HL-60 (cell line): Measurements from ENCODE around the gene BSPH1.
A peak's percentile ranks its signal among the peaks of the same experiment; 100 is the strongest.

Experiments
- DNase-seq, 2 experiments: peaks; one replicate each; pipeline ENCODE4 v3.0.0-alpha.2; 2010 to 2020; ENCODE audit warnings: low read depth in 1 of 2, low spot score in 1 of 2
- H3K27ac ChIP-seq: fragments of 250-450 bp; sonication (Bioruptor Pico); replicated peaks from 2 replicates; pipeline ENCODE4 v1.5.1; 2020; ENCODE audit warnings: mild to moderate bottlenecking, moderate library complexity
- H3K27me3 ChIP-seq: fragments of 250-450 bp; sonication (Bioruptor Pico); 2 replicates; pipeline ENCODE4 v1.5.1; 2021; ENCODE audit warnings: mild to moderate bottlenecking, moderate library complexity; ENCODE audit not compliant: insufficient read depth, poor library complexity, severe bottlenecking
- H3K4me3 ChIP-seq: replicated peaks from 2 replicates; pipeline ENCODE4 v1.5.1; 2011; ENCODE audit warnings: mild to moderate bottlenecking, control low read depth, low read length; ENCODE audit not compliant: insufficient read depth
- GABPA ChIP-seq: IDR thresholded peaks from 2 replicates; pipeline ENCODE4 v1.6.1; 2012; ENCODE audit warnings: low read depth
- POLR2AphosphoS5 ChIP-seq: IDR thresholded peaks from 2 replicates; pipeline ENCODE4 v1.6.1; 2012; ENCODE audit warnings: low read depth
- REST ChIP-seq: IDR thresholded peaks from 2 replicates; pipeline ENCODE4 v1.6.1; 2012; ENCODE audit warnings: low read depth; ENCODE audit not compliant: insufficient replicate concordance
- SPI1 ChIP-seq: IDR thresholded peaks from 2 replicates; pipeline ENCODE4 v1.6.1; 2012; ENCODE audit warnings: low read depth, mild to moderate bottlenecking, borderline replicate concordance
- TF ChIP-seq, protein P1 (sequence below): IDR thresholded peaks from one replicate; pipeline ENCODE4 v1.5.1; 2011; ENCODE audit warnings: low read length, control low read depth, inconsistent platforms; ENCODE audit not compliant: insufficient read depth

Gene BSPH1

GRCh38 chr19:48023011-48023410 is 31.0 kb upstream of the BSPH1 start:
- no peaks in the 10 kb centered on the region for H3K27me3 ChIP-seq

GRCh38 chr19:48020686-48021085 is 28.7 kb upstream of the BSPH1 start:
- H3K4me3 ChIP-seq = no peak overlapping the region
- no peaks in the 10 kb centered on the region for H3K27me3 ChIP-seq
- TF ChIP-seq GABPA (no peak), REST (no peak), SPI1 (0 out of 2 replicates have a peak, but pooled peaks have one; percentile 9)

More at GRCh38 chr19:48023011-48023410, 31.0 kb upstream of the BSPH1 start:
- Histone ChIP-seq H3K4me3 (no peak overlapping the region), H3K27ac (no peak overlapping the region)
- TF ChIP-seq, protein P1, sequence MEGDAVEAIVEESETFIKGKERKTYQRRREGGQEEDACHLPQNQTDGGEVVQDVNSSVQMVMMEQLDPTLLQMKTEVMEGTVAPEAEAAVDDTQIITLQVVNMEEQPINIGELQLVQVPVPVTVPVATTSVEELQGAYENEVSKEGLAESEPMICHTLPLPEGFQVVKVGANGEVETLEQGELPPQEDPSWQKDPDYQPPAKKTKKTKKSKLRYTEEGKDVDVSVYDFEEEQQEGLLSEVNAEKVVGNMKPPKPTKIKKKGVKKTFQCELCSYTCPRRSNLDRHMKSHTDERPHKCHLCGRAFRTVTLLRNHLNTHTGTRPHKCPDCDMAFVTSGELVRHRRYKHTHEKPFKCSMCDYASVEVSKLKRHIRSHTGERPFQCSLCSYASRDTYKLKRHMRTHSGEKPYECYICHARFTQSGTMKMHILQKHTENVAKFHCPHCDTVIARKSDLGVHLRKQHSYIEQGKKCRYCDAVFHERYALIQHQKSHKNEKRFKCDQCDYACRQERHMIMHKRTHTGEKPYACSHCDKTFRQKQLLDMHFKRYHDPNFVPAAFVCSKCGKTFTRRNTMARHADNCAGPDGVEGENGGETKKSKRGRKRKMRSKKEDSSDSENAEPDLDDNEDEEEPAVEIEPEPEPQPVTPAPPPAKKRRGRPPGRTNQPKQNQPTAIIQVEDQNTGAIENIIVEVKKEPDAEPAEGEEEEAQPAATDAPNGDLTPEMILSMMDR = no peak
- no peak for TF ChIP-seq GABPA
- TF ChIP-seq REST = no peak
- TF ChIP-seq POLR2AphosphoS5 = no peak
- no peak for TF ChIP-seq SPI1
- no peak for DNase-seq

DNA sequence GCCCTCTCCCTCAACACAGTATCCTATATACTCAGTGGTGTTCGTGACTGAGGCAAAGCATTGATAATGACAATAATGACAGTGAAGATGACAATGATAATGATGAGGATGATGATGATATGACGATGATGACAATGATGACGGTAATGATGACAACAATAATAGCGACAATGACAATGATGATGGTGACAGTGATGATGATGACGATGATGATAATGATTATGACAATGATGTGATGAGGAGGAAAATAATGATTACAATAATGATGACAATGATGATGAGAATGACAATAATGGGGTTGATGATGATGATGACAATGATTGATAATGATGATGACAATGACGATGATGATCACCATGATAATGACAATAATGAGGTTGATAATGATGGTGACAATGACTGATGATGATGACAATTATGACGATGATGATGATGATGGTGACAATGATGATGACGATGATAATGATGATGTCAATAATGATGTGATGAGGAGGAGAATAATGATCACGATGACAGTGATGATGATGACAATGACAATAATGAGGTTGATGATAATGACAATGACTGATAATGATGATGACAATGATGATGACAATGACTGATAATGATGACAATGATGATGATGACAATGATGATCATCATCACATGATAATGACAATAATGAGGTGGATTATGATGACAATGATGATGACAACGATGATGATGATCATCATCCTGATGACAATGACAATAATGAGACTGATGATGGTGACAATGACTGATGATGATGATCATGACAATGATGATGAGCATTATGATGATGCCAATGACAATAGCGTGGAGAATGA is 19.2 kb upstream of the BSPH1 start:
- H3K27me3 ChIP-seq = no peaks in the 10 kb centered on the region
- no peak overlapping the region for H3K4me3 ChIP-seq
- TF ChIP-seq, protein P1 = no peak
- TF ChIP-seq SPI1 (no peak), POLR2AphosphoS5 (no peak), GABPA (no peak), REST (no peak)
- H3K27ac ChIP-seq = no peak overlapping the region
- DNase-seq = no peak

More at GRCh38 chr19:48020686-48021085, 28.7 kb upstream of the BSPH1 start:
- DNase-seq = no peak
- H3K27ac ChIP-seq = no peak overlapping the region
